ENCODE results near the gene FRS3. TPM values are rescaled to one million over a fixed set of nuclear protein-coding genes. Genes with fewer than 3 reads are reported as not detected.
A peak's percentile ranks its signal among the peaks of the same experiment; 100 is the strongest.
"Not testable (repeated sequence)": the region's sequence is repeated elsewhere in the genome, so short reads cannot be mapped to it uniquely, and the experiment has no call there.

Gene FRS3
- polyA plus RNA-seq (ENCODE audit: insufficient read length) = 9.1 TPM

DNA sequence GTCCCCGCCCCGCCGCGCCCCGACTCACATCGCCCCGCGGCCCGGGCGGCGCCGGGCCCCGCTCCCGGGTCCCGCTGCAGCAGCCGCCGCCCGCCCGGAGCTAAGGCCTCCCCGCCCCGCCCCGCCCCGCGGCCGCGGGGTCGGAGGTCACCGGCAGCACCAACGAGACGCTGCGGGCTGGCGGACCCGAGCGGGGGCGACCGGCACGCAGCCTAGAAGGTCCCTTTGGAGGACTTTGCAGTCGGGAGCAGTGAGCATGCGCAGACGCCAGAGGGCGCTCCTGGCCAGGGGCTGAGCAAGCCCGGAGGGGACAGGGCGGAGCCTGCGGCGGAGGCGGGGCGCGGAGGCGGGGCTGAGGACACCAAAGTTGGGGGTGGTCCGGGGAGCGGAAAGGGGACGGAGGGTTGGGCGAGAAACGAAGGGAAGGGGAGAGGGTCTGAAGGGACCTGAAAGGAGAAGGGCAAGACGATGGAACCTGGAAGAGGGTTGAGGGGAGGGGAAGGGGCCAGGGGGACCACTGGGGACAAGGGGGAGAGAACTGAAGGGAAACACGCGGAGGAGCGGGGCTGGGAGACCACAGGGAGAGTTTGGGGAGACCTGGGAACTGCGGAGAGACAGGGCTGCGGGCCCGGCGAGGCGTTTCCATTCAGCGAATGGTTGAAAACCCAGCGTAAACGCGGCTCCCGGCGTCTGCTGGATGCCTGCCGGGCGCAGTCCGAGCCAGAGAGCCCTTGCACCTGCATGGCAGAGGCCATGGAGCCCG lies at the start of gene FRS3:
Gene FRS3, minus strand, starts transcription at position 113 of the 763 bp plus-strand sequence. CDS start 2,913 bp downstream, outside the sequence.
- peak; percentile 97 for DNase-seq

GRCh38 chr6:41826343-41827022 lies 46.8 kb upstream of the FRS3 start:
- DNase-seq = no peak

GRCh38 chr6:41824571-41825569 lies 45.2 kb upstream of the FRS3 start:
- no peak for DNase-seq

GRCh38 chr6:41823178-41823577 lies 43.5 kb upstream of the FRS3 start:
- no peak for DNase-seq

DNA sequence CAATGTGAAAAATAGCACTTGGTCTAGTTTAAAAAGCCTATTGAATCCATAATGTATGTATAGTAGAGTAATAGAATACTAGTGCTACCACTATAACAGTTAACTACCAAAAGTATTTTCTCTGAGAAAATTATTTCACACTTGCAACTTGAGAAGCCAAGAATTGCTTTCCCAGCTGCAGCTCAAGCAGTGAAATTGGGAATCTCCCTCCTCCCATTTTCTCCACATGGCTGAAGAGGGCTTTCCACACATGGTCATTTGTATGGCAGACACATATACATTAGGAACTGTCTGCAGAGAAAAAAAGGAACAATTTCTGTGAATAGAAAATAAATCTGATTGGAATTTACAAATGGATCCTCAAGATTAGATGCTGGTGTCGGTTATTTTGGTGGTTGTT lies 42.3 kb upstream of the FRS3 start:
- no peak for DNase-seq

DNA sequence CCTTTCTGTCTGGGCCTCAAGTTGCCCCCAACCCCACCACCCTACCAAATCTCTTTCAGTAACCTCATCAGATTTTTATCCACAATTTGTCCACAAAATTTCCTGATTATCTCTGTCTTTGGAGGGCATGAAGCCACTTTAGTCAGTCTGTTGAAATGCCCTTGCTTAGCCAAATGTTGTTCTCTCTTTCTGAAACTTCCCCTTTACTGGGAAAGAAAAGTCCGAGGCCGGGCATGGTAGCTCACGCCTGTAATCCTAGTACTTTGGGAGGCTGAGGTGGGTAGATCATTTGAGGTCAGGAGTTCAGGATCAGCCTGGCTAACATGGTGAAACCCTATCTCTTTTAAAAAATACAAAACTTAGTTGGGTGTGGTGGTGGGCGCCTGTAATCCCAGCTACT lies 41.6 kb upstream of the FRS3 start:
- DNase-seq = no peak

GRCh38 chr6:41818271-41819054 lies 38.8 kb upstream of the FRS3 start:
- no peak for DNase-seq

GRCh38 chr6:41815587-41815986 lies 35.9 kb upstream of the FRS3 start:
- DNase-seq = no peak

GRCh38 chr6:41814629-41815028 lies 34.9 kb upstream of the FRS3 start:
- DNase-seq = no peak

GRCh38 chr6:41813956-41814355 lies 34.3 kb upstream of the FRS3 start:
- DNase-seq = no peak

DNA sequence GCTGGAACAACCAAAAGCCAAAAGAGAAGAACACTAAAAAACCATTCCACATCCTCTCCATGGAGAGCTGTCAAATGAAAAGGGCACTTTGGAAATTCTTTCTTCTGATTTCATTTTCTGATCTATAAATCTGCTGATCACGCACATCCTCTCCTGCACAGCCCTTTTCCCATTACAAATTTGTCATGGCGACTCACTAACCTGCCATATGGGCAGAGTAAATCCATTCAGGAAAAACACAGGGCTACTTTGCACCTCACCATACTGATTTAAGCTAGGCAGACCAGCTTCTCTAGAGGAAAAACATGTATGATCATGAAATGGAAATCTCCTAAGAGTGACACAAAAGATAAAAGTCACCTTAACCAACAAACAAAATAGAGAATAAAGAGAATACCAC lies 33.8 kb upstream of the FRS3 start:
- DNase-seq = no peak

DNA sequence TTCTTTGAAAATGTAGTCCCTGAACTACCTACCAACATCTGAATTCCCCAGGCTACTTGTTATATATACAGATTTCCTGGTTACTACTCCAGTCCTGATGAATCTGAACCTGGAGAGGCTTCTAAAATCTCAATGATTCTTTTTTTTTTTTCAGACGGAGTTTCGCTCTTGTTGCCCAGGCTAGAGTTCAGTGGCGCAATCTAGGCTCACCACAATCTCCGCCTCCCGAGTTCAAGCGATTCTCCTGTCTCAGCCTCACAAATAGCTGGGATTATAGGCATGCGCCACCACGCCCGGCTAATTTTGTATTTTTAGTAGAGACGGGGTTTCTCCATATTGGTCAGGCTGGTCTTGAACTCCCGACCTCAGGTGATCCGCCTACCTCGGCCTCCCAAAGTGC lies 32.2 kb upstream of the FRS3 start:
- DNase-seq = not testable (repeated sequence)

DNA sequence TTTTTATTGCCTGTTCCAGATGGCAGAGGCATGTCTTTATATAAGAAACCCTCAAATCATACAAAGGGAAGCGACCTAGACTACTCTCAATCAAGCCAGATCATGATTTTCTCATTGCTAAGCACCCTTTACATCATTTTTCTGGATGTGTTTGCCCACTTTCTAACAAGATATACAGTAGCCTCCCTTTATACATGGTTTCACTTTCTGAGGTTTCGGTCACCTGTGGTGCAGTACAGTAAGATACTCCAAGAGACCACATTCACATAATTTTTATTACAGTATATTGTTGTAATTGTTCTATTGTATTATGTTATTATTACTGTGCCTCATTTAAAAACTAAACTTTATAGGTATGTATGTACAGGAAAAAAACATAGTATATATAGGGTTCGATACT lies 31.4 kb upstream of the FRS3 start:
- no peak for DNase-seq

- DNase-seq = no peak
Measured at GRCh38 chr6:41805830-41806774, 26.4 kb upstream of the FRS3 start.

DNA sequence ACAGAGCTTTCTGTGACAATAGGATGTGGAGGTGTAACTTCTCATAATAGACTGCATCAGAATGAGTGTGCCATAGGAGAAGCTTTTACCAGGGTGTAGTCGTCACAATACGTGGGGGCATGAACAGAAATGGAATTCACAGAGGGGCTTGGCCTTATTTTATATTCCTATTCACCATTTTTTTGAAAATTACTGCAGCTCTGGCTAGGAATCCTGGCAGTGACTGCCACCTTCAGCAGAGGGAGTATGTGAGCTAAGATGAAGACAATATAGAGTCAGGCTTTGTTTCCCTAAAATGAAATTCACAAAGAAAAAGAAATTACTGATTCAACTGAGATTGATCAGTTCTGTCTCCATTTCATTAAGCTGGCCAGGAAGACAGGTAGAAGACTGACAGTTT lies 21.7 kb upstream of the FRS3 start:
- no peak for DNase-seq

DNA sequence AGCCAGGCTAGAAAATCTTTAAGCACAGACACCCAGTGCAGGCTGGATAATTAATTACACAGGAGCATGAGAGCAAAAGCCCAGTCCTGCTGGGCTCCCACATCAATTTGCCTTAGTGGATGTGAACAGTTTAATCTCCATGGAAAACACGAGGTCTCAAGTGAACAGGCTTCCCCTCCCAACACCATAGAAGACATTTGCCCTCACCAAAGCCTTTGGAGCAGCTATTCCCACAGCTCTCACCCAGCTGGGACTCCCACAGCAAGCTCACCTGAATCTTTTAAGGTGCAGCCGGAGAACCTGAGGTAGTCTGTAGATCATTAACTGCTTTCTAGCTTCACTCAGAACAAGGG lies 19.8 kb upstream of the FRS3 start:
- no peak for DNase-seq

DNA sequence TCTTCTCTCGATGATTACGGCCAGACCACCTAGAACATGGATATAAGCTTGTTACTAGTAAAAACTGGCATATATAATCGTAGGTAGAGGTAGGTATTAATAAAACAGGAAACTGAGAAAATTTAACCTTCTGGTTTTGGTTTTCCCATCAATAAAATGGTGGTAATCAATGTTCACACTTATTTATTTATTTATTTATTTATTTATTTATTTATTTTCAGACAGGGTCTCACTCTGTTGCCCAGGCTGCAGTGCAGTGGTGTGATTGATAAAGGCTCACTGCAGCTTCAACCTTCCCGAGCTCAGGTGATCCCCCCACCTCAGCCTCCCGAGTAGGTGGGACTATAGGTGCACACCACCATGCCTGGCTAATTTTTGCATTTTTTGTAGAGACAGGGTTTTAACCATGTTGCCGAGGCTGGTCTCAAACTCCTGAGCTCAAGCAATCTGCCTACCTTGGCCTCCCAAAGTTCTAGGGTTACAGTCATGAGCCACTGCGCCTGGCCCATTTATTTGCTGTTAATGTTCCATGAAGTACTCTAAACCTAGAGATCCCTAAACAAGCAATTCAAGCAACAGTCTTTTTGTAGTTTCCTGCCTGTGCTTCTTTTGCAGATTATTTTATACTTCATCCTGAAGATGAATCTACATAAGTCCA lies 19.3 kb upstream of the FRS3 start:
- no peak for DNase-seq

- no peak for DNase-seq
Measured at GRCh38 chr6:41796474-41796873, 16.8 kb upstream of the FRS3 start.

GRCh38 chr6:41791984-41792383 lies 12.3 kb upstream of the FRS3 start:
- no peak for DNase-seq

DNA sequence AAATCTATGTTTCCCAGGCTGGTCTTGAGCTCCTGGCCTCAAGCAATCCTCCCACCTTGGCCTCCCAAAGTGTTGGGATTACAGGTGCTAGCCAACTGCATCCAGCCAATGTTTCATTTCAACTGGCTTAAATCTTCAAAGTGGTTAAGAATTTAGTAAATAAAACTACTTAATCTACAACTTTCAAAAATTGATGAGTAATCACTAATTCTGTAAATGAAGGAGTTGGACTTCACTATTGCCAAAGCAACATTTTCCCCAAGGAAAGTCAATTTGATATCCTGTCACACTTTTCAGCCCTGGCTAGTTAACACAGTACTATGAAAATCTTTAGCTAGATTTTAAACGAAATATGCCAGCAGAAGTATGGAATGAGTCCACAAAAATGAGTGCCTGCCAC lies 11.6 kb upstream of the FRS3 start:
- no peak for DNase-seq

Data from hindlimb muscle (tissue), 1 donor.